HepG2 (cell line): ENCODE measurements around the gene CELF2. TPM values are rescaled to one million over a fixed set of nuclear protein-coding genes. Genes with fewer than 3 reads are reported as not detected.
A peak's percentile ranks its signal among the peaks of the same experiment; 100 is the strongest.

Source experiments
- ATAC-seq: fragments of 200-7000 bp; cut with Tn5 transposase; 3 replicates; pipeline ENCODE4 v1.9.1; 2020; ENCODE audit warnings: mild to moderate bottlenecking, moderate library complexity
- BruUV-seq: library from RNA; stranded (reverse); fragments of 400-500 nt; replicated peaks from 2 replicates; lab custom pipeline; 2021; lab: Mats Ljungman, UMichigan
- CTCF ChIA-PET: fragments of 300-600 bp; formaldehyde crosslinking; extraction: SDS; loops from one replicate; lab custom pipeline; 2021; ENCODE audit warnings: low total read pairs, inconsistent platforms, low intra/inter-chr PET ratio; lab: Yijun Ruan, JAX
- POLR2A ChIA-PET: fragments of 350-600 bp; sonication (Branson Sonifier 250); formaldehyde crosslinking; loops from one replicate; lab custom pipeline; 2020; ENCODE audit warnings: antibody characterized with exemption, inconsistent platforms; lab: Yijun Ruan, JAX
- DNase-seq: peaks from one replicate; pipeline ENCODE4 v3.0.0-alpha.2; 2015; ENCODE audit warnings: low spot score
- FAIRE-seq: peaks from 3 replicates; lab custom pipeline; 2011; peaks lifted over from hg19 to GRCh38; lab: Jason Lieb, UNC
- H2AFZ ChIP-seq: one replicate; pipeline ENCODE4 v1.6.1; 2011; ENCODE audit warnings: low read length, inconsistent platforms
- H3K27ac ChIP-seq: fragments of 300-600 bp; 3 replicates; pipeline ENCODE4 v1.8.0; 2011; ENCODE audit warnings: mixed run types, mild to moderate bottlenecking, mixed read lengths, low read length, inconsistent platforms; ENCODE audit not compliant: insufficient read depth; ENCODE audit errors: extremely low read length
- H3K27me3 ChIP-seq, 2 experiments: fragments of 200-600 bp in 1 of 2; 2 replicates in 1 of 2; 3 replicates in 1 of 2; pipeline versions ENCODE4 v1.6.0 to v1.8.0; 2011; ENCODE audit warnings: low read length in 2 of 2, mild to moderate bottlenecking in 2 of 2, moderate library complexity in 2 of 2, inconsistent platforms in 1 of 2; ENCODE audit not compliant: insufficient read depth in 2 of 2, control insufficient read depth in 1 of 2
- H3K36me3 ChIP-seq, 2 experiments: fragments of 200-600 bp in 1 of 2; replicated peaks in 1 of 2; 2 replicates in 1 of 2; 3 replicates in 1 of 2; pipeline versions ENCODE4 v1.5.1 to v1.8.0; 2011; ENCODE audit warnings: low read length in 2 of 2, inconsistent platforms in 1 of 2; ENCODE audit not compliant: insufficient read depth in 2 of 2, control insufficient read depth in 1 of 2
- H3K4me1 ChIP-seq: 2 replicates; pipeline ENCODE4 v1.5.1; 2012; ENCODE audit warnings: low read length, inconsistent platforms; ENCODE audit not compliant: insufficient read depth
- H3K4me2 ChIP-seq: 2 replicates; pipeline ENCODE4 v1.6.0; 2011; ENCODE audit warnings: low read depth, low read length, inconsistent platforms
- H3K4me3 ChIP-seq, 3 experiments: fragments of 200-600 bp in 1 of 3; sonication (generic), shearing (Covaris generic) in 1 of 3; replicated peaks in 1 of 3; 2 replicates each; pipeline ENCODE4 v1.5.1; 2011 to 2016; ENCODE audit warnings: low read length in 3 of 3, inconsistent platforms in 2 of 3, low read depth in 2 of 3, mild to moderate bottlenecking in 2 of 3, control low read depth in 1 of 3, mixed read lengths in 1 of 3; ENCODE audit not compliant: insufficient read depth in 1 of 3
- H3K79me2 ChIP-seq: one replicate; pipeline ENCODE4 v1.6.1; 2011; ENCODE audit warnings: low read length, inconsistent platforms; ENCODE audit not compliant: insufficient read depth
- H3K9ac ChIP-seq: 2 replicates; pipeline ENCODE4 v1.6.0; 2011; ENCODE audit warnings: mild to moderate bottlenecking, low read depth, low read length, inconsistent platforms; ENCODE audit not compliant: insufficient read depth
- H3K9me3 ChIP-seq: 2 replicates; pipeline ENCODE4 v1.5.1; 2012; ENCODE audit warnings: mild to moderate bottlenecking, low read length
- H4K20me1 ChIP-seq: 2 replicates; pipeline ENCODE4 v1.6.0; 2011; ENCODE audit warnings: inconsistent platforms, mild to moderate bottlenecking, low read length, moderate library complexity; ENCODE audit not compliant: insufficient read depth
- MAFK ChIP-seq, 2 experiments: IDR thresholded peaks in 1 of 2; conservative IDR thresholded peaks in 1 of 2; 2 replicates each; pipeline ENCODE4 v1.6.1; 2011; ENCODE audit warnings: improper control_type of control experiment in 2 of 2, low read length in 2 of 2
- PHF5A ChIP-seq: IDR thresholded peaks from one replicate; pipeline ENCODE4 v1.6.1; 2018; ENCODE audit warnings: low read depth, missing genetic modification reagents; ENCODE audit not compliant: unreplicated experiment
- ZFYVE20 ChIP-seq: sonication (generic); formaldehyde crosslinking; IDR thresholded peaks from 2 replicates; pipeline ENCODE4 v1.8.0; 2023; ENCODE audit warnings: low read depth, mild to moderate bottlenecking, moderate library complexity, missing genetic modification reagents, borderline replicate concordance
- ZNF556 ChIP-seq: sonication (generic); formaldehyde crosslinking; IDR thresholded peaks from 2 replicates; pipeline ENCODE4 v1.4.0; 2020; ENCODE audit warnings: mild to moderate bottlenecking, missing genetic modification reagents, borderline replicate concordance
- ZNF652 ChIP-seq: IDR thresholded peaks from 2 replicates; pipeline ENCODE4 v1.6.1; 2016; ENCODE audit warnings: low read depth, borderline replicate concordance
- ZNF768 ChIP-seq: sonication (generic); formaldehyde crosslinking; IDR thresholded peaks from 2 replicates; pipeline ENCODE4 v1.4.0; 2020; ENCODE audit warnings: missing genetic modification reagents
- WGBS: methylation state at CpG from one replicate; pipeline ENCODE4 v1.1.6; 2017; ENCODE audit warnings: low lambda C conversion rate; 5-methylcytosine and 5-hydroxymethylcytosine counted together
- in situ Hi-C: cut with HindIII; loops from 2 replicates; pipeline ENCODE4 v1.10.0; 2017; ENCODE audit warnings: low pct_unique_long_range_greater_than_20kb; ENCODE audit not compliant: extremely low pct_ligation_motif_present
- intact Hi-C: fragments of 100-400 bp; cut with micrococcal nuclease; formaldehyde crosslinking; loops from one replicate; pipeline ENCODE4 v1.10.0; 2022; ENCODE audit not compliant: unreplicated experiment
- polyA plus RNA-seq, 8 experiments: library from polyadenylated mRNA; depleted of rRNA in 3 of 8; stranded (reverse) in 7 of 8; unstranded in 1 of 8; fragments of >200 nt; fragmentation: Illumina TruSeq in 4 of 8; extraction: Trizol in 4 of 8; gene quantifications; 2 replicates each; pipeline versions ENCODE4 v1.2.1 to v1.2.3, GENCODE V29; 2011 to 2016; ENCODE audit warnings: low read depth in 4 of 8, missing spikeins in 1 of 8, mixed read lengths in 1 of 8; ENCODE audit not compliant: insufficient read depth in 1 of 8
- total RNA-seq, 5 experiments: library from RNA; depleted of rRNA; stranded (reverse); fragments of >200 nt; fragmentation: Illumina TruSeq; extraction: Trizol; gene quantifications; 2 replicates each; pipeline ENCODE4 v1.2.3, GENCODE V29; 2016; ENCODE audit warnings: low read depth in 1 of 5
- TF ChIP-seq, protein P1 (sequence below): sonication (generic); formaldehyde crosslinking; IDR thresholded peaks from 2 replicates; pipeline ENCODE4 v1.8.0; 2022; ENCODE audit warnings: mild to moderate bottlenecking, missing genetic modification reagents; ENCODE audit not compliant: insufficient replicate concordance
- TF ChIP-seq, protein P2 (sequence below): sonication (generic); formaldehyde crosslinking; IDR thresholded peaks from 2 replicates; pipeline ENCODE4 v1.8.0; 2022; ENCODE audit warnings: missing genetic modification reagents, mild to moderate bottlenecking, moderate library complexity, borderline replicate concordance
- TF ChIP-seq, protein P3 (sequence below): sonication (generic); formaldehyde crosslinking; IDR thresholded peaks from 2 replicates; pipeline ENCODE4 v1.5.0; 2020; ENCODE audit warnings: mild to moderate bottlenecking, missing genetic modification reagents

The CELF2 gene
- total and polyA plus RNA-seq, 2 of the 13 experiments (the other 11 are each of a cell fraction or from before 2014, with no cell fraction given), result not detected

DNA sequence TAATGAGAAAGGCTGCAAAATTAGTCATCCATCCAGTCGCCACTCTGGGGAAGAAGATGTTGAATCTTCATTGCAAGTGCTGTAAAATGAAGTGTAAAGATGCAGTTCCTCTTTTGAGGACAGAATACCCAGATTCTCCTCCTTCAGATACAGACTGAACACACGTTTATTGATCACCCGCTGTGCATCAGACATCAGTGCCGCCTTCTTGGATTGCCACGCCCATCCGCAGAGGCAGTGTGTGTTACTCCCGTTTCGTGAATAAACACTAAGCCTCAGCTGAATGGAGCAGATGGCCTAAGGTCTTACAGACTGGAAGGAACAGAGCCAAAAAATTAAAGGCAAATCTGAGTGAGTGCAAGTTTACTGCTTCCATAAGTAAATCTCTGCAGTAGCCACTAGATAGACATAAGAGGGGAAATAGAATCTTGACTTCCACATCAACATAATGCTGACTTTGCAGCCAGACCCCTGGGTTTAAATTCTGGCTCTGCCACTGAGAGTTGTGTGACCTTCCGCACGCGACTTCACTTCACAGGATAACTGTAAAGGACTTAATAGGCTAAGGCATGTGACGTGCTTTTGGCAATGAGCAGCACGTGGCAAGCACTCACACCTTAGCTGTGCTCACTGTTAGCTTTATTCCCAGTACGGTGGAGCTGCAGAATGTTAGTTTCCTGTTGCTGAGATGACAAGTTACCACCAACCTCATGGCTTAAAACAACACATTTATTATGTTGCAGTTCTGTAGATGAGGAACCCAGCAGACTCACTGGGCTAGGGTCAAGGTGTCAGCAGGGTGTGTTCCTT lies 285.9 kb downstream of the CELF2 start:
- no TSS peak for BruUV-seq
- H3K4me1 ChIP-seq, result no peaks in the 10 kb centered on the region
- ATAC-seq (no peak), DNase-seq (no peak), FAIRE-seq (no peak)
- no peaks in the 10 kb centered on the region for H4K20me1 ChIP-seq
- intact Hi-C loops (no loop called here), in situ Hi-C loops (no loop called here)
- ChIA-PET POLR2A (no interaction called here), CTCF (no interaction called here)
- H3K27ac ChIP-seq, result no peak overlapping the region
- H3K4me3 ChIP-seq, result no peak overlapping the region
- no peaks in the 10 kb centered on the region for H3K79me2 ChIP-seq
- H3K9ac ChIP-seq, result no peak overlapping the region
- H2AFZ ChIP-seq, result no peak overlapping the region
- H3K9me3 ChIP-seq, result no peaks in the 10 kb centered on the region
- no peaks in the 10 kb centered on the region for H3K36me3 ChIP-seq
- peak; percentile 19 to 25; a peak in 2 of 4 replicates for TF ChIP-seq MAFK (conservative IDR thresholded peaks at IDR 0.05 in 1 of 2, IDR thresholded peaks at IDR 0.05 in 1 of 2; ENCODE audit: low read length in 2 of 2)
- no peak for TF ChIP-seq ZNF652 (CRISPR knock-in tag)
- no peak overlapping the region for H3K4me2 ChIP-seq
- H3K27me3 ChIP-seq, result peaks cover 3 to 42% of the 10 kb centered on the region in 2 experiments; a peak in 3 of 5 replicates
- 40% methylated on average over 13 of the region's 14 CpGs for WGBS

DNA sequence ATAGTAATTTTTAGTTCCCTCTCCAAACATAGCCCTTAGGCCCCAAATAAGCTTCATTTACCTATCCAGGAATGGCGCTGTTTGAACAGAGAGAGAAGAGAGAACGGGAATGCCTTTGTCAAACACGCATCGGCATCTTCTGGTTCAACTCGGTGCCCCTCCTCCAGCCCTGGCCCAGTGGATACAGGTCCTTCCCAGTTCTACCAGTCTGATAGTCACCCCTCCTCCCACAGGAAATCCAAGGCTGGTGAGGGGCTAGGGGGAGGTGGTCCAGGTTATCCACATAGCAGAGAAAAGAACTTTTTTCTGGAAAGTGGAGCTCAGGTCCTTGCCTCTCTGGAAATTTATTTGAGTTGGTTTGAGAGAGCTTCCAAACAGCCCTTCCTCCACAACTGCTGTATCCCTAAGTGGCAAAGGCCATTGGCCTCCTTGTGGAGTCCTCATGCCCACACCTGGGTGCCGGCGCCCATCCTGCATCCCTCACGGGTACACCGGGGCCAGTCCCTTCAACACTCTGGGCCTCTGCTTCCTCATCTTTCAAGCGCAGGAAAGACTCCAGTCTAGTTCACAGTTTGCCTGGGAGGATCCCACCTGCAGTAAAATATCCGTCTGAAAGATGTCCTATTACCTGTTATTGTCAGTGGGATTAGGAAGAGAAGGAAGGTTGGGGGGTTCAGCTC lies 287.4 kb downstream of the CELF2 start:
- intact Hi-C loops, result no loop called here
- Histone ChIP-seq H3K4me3 (no peak overlapping the region), H3K79me2 (no peaks in the 10 kb centered on the region), H3K4me1 (no peaks in the 10 kb centered on the region), H3K36me3 (no peaks in the 10 kb centered on the region), H3K9me3 (no peaks in the 10 kb centered on the region), H4K20me1 (no peaks in the 10 kb centered on the region), H3K4me2 (no peak overlapping the region), H3K27ac (no peak overlapping the region), H2AFZ (no peak overlapping the region), H3K9ac (no peak overlapping the region), H3K27me3 (peaks cover 1 to 31% of the 10 kb centered on the region in 2 experiments; a peak in 3 of 5 replicates)
- 53% methylated on average over 11 of the region's 11 CpGs for WGBS
- BruUV-seq, result no TSS peak
- ATAC-seq, result no peak
- in situ Hi-C loops, result no loop called here
- POLR2A ChIA-PET, result no interaction called here
- CTCF ChIA-PET, result no interaction called here
- no peak for DNase-seq
- no peak for FAIRE-seq
- TF ChIP-seq ZNF652 (CRISPR knock-in tag) (no peak), ZFYVE20 (CRISPR knock-in tag) (no peak), ZNF768 (no peak), PHF5A (CRISPR knock-in tag) (no peak), ZNF556 (CRISPR knock-in tag) (no peak)
- TF ChIP-seq, protein P1, sequence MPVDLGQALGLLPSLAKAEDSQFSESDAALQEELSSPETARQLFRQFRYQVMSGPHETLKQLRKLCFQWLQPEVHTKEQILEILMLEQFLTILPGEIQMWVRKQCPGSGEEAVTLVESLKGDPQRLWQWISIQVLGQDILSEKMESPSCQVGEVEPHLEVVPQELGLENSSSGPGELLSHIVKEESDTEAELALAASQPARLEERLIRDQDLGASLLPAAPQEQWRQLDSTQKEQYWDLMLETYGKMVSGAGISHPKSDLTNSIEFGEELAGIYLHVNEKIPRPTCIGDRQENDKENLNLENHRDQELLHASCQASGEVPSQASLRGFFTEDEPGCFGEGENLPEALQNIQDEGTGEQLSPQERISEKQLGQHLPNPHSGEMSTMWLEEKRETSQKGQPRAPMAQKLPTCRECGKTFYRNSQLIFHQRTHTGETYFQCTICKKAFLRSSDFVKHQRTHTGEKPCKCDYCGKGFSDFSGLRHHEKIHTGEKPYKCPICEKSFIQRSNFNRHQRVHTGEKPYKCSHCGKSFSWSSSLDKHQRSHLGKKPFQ (CRISPR knock-in tag), result no peak
- TF ChIP-seq, protein P2, sequence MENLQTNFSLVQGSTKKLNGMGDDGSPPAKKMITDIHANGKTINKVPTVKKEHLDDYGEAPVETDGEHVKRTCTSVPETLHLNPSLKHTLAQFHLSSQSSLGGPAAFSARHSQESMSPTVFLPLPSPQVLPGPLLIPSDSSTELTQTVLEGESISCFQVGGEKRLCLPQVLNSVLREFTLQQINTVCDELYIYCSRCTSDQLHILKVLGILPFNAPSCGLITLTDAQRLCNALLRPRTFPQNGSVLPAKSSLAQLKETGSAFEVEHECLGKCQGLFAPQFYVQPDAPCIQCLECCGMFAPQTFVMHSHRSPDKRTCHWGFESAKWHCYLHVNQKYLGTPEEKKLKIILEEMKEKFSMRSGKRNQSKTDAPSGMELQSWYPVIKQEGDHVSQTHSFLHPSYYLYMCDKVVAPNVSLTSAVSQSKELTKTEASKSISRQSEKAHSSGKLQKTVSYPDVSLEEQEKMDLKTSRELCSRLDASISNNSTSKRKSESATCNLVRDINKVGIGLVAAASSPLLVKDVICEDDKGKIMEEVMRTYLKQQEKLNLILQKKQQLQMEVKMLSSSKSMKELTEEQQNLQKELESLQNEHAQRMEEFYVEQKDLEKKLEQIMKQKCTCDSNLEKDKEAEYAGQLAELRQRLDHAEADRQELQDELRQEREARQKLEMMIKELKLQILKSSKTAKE, result no peak
- TF ChIP-seq, protein P3, sequence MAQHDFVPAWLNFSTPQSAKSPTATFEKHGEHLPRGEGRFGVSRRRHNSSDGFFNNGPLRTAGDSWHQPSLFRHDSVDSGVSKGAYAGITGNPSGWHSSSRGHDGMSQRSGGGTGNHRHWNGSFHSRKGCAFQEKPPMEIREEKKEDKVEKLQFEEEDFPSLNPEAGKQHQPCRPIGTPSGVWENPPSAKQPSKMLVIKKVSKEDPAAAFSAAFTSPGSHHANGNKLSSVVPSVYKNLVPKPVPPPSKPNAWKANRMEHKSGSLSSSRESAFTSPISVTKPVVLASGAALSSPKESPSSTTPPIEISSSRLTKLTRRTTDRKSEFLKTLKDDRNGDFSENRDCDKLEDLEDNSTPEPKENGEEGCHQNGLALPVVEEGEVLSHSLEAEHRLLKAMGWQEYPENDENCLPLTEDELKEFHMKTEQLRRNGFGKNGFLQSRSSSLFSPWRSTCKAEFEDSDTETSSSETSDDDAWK (CRISPR knock-in tag), result no peak
